Left forelimb (tissue), 1 donor: ENCODE results near the gene PARD3B.

Source experiments
- DNase-seq: peaks from one replicate; pipeline ENCODE4 v3.0.0-alpha.2; 2018; ENCODE audit warnings: low spot score

PARD3B gene

GRCh38 chr2:204544961-204545860 is at the start of gene PARD3B:
Gene PARD3B (plus strand): TSS chr2:204545475. CDS start chr2:204546000, 525 bp downstream.
- peak; percentile 80 for DNase-seq

GRCh38 chr2:204496779-204497178 is 48.5 kb upstream of the PARD3B start:
- DNase-seq = no peak

DNA sequence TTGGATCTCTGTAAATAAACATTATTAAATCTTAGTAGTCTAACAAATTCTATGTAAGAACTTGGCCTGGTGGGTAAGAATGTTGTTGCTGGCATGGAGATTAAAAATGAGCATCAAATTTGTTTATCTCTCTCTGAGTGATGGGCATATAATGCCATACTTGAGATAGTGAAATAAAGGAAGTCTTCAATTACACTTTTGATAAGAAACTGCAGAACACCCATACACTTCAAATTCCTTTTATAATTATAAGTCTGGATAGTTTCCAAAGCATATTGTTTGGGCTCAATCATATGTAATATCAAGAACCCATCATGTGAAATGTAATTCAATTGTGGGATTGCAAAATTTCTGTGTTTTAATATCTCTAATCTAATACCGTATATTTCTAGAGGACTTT is 47.4 kb upstream of the PARD3B start:
- no peak for DNase-seq

DNA sequence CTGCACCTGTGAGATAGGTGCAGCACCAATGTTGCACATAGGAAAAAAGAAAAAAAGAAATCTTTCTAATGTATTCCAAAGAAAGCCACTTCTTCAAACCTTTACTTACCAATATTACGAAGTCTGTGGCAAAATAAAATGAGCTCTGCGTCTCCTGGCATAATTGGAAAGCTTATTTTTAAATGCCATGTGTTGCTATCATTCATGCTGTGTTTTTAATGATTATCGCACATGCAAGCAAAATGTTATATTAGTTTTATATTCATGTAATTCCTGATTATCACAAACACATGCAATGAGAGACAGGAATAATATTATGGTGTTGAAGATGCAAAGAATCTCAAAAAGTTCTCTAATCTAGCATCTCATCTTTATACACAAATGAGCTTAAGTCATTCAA is 47.0 kb upstream of the PARD3B start:
- DNase-seq = no peak

- DNase-seq = no peak
Measured at GRCh38 chr2:204503869-204504268, 41.4 kb upstream of the PARD3B start.

DNA sequence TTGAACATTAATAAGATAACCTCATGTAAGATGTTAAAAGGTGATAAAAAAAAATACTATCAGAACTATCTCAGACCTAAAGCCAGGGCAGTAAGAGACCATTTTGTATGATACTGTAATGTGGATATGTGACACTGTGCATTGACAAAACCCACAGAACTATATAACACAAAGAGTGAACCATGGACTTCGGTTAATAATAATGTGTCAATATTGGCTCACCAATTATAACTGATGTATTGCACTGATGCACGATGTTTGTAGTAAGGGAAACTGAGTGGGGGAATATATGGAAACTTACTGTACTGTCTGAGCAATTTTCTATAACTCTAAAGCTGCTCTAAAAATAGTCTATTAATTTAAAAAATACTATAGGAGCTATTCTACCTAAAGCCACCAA is 40.7 kb upstream of the PARD3B start:
- no peak for DNase-seq

DNA sequence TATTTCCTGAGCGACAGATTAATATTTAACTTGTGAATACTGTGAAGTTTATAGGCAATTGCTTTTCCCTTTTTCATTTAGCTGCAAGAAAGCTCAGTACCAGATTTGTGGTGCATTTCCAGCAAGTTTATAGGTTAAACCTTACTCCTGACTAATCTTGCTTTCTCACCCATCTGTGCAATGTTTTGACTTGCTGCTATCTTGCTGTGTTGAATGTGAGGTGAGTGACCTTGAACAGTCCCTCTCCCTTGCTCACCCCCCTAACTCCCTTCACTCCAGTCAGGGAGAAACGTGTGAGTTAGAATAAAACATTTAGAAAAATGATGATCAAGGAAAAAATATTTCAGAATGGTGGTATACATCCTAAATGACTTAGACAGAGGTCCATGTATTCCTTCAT is 39.8 kb upstream of the PARD3B start:
- DNase-seq = no peak

DNA sequence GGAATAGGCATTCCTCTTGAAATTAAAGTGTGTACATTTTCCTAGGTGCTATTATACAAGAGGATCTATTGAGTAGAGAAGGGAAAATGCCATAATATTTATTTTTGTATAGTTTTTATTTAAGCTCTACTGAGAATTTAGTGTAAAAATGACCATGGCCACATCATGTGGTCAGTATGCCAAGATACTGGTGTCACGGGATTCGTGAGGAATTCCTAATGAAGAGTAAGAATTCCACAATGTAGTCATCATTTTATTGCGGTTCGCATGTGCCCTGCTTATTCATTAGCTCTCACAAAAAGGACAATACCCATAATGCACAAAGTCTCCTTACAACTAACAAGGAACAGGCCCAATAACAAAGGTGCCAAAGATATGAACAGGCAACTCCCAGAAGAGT is 39.3 kb upstream of the PARD3B start:
- no peak for DNase-seq

DNA sequence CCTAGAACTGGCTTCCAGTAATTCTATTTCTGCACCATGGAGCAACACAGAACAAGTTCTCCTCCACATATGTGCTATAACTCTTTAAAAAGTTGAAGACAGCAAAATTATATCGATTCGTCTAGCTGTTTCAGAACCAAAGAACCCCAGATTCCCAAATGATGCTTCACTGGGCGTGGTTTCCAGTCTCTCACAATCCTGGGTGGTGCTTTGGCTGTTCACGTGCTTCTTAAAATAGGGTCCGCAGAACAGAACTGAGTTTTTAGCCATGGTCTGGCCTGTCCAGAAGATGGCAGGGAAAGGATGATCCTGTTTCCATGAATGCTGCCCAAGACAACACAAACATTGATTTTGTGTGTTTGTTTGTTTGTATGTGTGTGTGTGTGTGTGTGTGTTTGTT is 37.6 kb upstream of the PARD3B start:
- no peak for DNase-seq

DNA sequence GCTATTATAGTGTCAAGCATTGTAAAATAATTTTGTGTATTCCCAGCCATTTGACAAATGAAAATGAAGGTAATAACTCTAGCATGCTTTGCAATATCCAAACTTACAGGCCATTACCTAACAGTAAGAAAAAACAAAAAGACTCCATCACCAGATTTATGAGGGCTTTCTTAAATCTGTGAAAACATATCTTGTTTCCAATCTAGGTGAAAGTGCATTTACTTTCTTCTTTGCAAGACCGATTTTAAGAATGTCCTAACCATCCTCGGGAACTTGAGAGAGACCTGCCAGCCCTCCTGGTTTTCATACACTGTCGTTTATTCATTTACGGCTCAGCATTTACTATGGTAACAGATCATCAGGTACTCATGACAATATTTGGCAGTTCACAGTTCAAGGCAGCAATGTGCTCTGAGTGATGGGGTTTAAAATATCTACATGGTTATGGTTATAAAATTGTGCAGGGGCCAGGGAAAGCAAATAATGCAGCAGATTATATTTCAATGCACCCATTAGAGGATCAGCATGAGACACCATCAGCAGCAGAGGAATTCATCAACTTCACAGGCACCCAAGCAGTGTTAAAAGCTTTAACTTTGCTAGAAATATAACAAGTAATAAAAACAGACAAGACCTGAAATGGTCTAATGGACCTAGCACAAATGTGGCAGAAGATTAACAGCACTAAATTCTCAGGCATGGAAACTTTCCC is 34.4 kb upstream of the PARD3B start:
- no peak for DNase-seq

DNA sequence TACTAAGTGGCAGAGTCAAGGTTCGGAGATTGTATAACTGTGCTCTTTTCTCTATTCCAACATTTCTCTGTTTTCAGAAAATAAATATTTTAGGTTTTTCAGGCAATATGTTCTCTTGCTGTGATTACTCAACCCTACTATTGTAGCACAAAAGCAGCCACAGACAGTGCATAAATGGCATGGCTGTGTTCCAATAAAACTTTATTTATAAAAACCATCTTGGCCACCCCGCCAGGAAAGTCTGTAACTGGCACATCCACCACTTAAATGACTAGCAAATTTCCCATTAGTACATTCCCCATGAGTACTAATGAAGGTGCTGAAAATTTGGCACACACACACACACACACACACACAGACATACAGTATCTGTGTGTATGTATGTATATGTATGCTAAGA is 30.8 kb upstream of the PARD3B start:
- DNase-seq = no peak

GRCh38 chr2:204515416-204515815 is 29.9 kb upstream of the PARD3B start:
- no peak for DNase-seq

- DNase-seq = no peak
Measured at GRCh38 chr2:204517154-204517553, 28.1 kb upstream of the PARD3B start.

DNA sequence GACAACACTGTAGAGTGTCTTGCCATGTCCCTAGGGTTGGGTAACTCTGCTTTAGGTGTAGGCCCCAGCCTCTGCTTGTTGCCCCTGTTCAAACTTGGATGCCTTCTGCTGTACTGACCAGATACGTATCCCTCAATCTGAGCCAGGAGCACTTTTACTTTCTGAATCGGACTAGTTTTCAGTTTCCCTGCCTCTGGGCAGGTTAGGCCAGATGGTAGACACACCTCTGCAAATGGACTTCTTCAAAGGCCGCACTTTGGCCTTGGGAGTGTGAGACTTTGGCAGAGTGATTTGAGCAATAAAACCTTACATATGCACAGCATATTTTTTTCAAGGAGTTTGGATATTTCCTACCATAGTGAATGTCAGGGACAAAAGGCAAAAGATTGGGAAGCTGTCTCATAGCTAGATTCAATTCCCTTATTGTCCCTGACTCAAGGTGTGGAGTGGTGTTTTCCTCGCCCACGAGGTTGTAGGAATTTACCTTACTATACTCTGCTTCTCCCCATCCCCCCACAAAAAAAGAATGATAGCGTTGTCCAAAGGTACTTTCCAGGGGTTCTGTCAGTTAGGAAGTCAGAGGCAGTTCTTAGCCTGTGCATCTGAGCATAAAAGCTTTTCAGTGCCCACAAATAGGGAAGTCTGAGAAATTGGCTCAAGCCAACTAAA is 15.3 kb upstream of the PARD3B start:
- no peak for DNase-seq

DNA sequence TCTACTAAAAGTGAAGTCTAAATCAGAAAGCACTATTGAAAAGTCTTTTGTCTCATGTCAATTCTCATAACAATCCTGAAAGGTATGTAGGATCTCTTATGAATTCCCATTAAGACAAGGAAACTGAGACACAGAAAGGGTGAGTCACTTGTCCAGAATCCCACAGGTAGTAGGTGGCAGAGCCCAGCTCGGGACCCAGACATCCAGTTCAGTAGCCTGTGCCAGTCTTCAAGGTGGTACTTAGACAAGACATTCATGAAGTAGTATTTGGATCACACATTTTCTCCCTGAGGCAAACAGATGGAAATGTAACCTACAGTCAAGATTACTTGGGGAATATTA is 14.8 kb upstream of the PARD3B start:
- no peak for DNase-seq

DNA sequence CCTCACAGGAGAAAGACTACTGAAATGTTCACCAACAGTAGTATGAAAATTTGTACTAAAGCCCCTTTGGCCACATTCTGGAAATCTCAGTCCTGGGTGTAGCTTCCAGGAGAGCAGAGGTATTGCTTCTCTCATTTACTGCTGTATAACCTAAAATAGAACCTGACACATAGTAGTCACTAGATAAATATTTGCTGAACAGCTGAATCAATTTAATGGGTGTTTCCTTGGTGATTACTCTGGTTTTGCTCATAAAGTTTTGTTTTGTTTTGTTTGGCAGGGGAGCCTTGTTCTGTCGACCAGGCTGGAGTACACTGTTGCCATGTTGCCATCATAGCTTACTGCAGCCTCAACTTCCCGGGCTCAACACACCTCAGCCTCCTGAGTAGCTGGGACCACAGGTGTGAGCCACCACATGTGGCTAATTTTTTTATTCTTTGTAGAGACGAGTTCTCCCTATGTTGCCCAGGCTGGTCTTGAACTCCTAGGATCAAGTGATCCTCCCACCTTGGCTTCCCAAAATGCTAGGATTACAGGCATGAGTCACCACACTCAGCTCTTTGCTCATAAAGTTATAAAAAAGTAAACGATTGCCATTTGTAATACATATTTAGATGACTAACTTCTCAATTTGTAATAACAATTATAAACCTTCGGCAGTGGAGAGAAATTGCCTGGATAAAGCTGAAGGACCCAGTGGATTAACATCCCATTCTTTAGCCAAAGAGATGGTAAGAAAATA is 11.5 kb upstream of the PARD3B start:
- no peak for DNase-seq

DNA sequence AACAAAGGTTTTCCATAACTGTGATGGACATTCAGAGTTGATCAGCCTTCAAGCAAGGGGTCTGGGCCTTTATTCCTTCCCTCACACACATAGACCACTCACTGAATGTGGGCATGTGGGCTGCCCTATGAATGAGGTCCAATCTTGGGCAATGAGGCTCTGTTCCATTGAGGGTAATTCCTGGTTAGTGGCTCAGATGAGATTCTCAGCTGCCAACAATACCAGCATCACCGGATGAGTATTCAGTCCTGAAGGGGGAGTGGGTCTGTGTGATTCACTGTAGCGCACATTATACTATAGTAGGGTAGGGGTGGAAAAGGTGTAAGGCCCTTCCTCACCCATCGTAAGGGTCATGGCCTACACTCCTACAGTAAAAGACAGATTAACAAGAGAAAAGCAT is 9.9 kb upstream of the PARD3B start:
- no peak for DNase-seq

DNA sequence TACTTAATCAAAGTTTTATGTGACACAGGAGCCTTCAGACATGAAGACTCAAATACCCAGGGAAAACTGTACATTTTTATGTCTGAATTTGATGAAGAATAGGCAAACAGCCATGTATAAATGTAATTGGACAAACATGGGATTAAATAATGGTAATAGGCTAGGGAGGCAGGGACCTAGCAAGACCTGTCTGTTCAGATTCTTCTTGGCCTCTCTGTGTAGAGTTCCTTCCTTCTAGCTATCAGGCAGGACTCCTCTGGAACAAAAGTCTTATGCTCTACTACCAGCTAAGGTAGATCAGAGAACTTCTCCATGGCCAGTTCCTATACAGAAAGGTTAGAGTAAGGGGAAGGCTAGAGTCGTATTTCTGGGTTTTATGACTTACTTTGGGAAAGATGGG is 9.5 kb upstream of the PARD3B start:
- DNase-seq = no peak

- no peak for DNase-seq
Measured at GRCh38 chr2:204538182-204539018, 6.9 kb upstream of the PARD3B start.

GRCh38 chr2:204539019-204539385 is 6.3 kb upstream of the PARD3B start:
- DNase-seq = no peak

GRCh38 chr2:204541637-204542036 is 3.6 kb upstream of the PARD3B start:
- no peak for DNase-seq
